ENCODE measurements around the gene FLVCR2. TPM values are rescaled to one million over a fixed set of nuclear protein-coding genes. Genes with fewer than 3 reads are reported as not detected.

FLVCR2 gene
- total RNA-seq, 4 donors from 2014 or later = 1.9 to 5.8 (median 4.1) TPM

GRCh38 chr14:75657331-75657730 is 78.9 kb downstream of the FLVCR2 start:
- TF ChIP-seq POLR2AphosphoS5 (IDR thresholded peaks at IDR 0.05) (no peak), EP300 (IDR thresholded peaks at IDR 0.05) (no peak), POLR2A (IDR thresholded peaks at IDR 0.05) (no peak), CTCF (IDR thresholded peaks at IDR 0.05) (no peak)
- no peak overlapping the region for H3K27ac ChIP-seq
- no peaks in the 10 kb centered on the region for H3K9me3 ChIP-seq
- H3K36me3 ChIP-seq = peaks cover 0 to 48% of the 10 kb centered on the region in 2 donors
- peaks cover 0 to 34% (median 8%) of the 10 kb centered on the region in 3 donors for H3K4me1 ChIP-seq
- WGBS, 2 donors (ENCODE audit: low coverage in 1 of 2) = 89% methylated on average over 2 of the region's 4 CpGs; no CpG with 5 or more reads in 1 of the 2 donors
- no peak overlapping the region for H3K4me3 ChIP-seq
- H3K27me3 ChIP-seq = no peaks in the 10 kb centered on the region
- no peak for ATAC-seq

- no peaks in the 10 kb centered on the region for H3K27me3 ChIP-seq
- peaks cover 0 to 38% (median 8%) of the 10 kb centered on the region in 3 donors for H3K4me1 ChIP-seq
- H3K36me3 ChIP-seq = peaks cover 0 to 33% of the 10 kb centered on the region in 2 donors
- TF ChIP-seq POLR2A (IDR thresholded peaks at IDR 0.05) (no peak), CTCF (IDR thresholded peaks at IDR 0.05) (no peak), EP300 (IDR thresholded peaks at IDR 0.05) (no peak), POLR2AphosphoS5 (IDR thresholded peaks at IDR 0.05) (no peak)
- no peaks in the 10 kb centered on the region for H3K9me3 ChIP-seq
- no peak overlapping the region for H3K4me3 ChIP-seq
- WGBS, 2 donors (ENCODE audit: low coverage in 1 of 2) = 89 to 100% methylated on average over 1 to 2 of the region's 2 CpGs
- no peak overlapping the region for H3K27ac ChIP-seq
- ATAC-seq = no peak
These were observed 80.5 kb downstream of the FLVCR2 start for GRCh38 chr14:75658957-75659356.

GRCh38 chr14:75660238-75660629 is 81.8 kb downstream of the FLVCR2 start:
- peaks cover 0 to 26% of the 10 kb centered on the region in 2 donors for H3K36me3 ChIP-seq
- H3K4me1 ChIP-seq = peaks cover 0 to 36% (median 8%) of the 10 kb centered on the region in 3 donors
- no peaks in the 10 kb centered on the region for H3K9me3 ChIP-seq
- peak overlapping the region; percentile 56 to 91 (median 90) for H3K27ac ChIP-seq
- TF ChIP-seq EP300 (IDR thresholded peaks at IDR 0.05) = no peak
- TF ChIP-seq CTCF (IDR thresholded peaks at IDR 0.05) = no peak
- TF ChIP-seq POLR2AphosphoS5 (IDR thresholded peaks at IDR 0.05) = no peak
- no peak for TF ChIP-seq POLR2A (IDR thresholded peaks at IDR 0.05)
- H3K4me3 ChIP-seq = peak overlapping the region; percentile 88 to 91
- ATAC-seq = no peak
- H3K27me3 ChIP-seq = no peaks in the 10 kb centered on the region
- 8 to 22% methylated on average over 4 of the region's 4 CpGs for WGBS, 2 donors (ENCODE audit: low coverage in 1 of 2)

GRCh38 chr14:75660630-75661498 is 82.4 kb downstream of the FLVCR2 start, which contains the start of the genes ERG28 and TTLL5:
TSS of gene ERG28 (minus strand) at chr14:75660876. CDS start at chr14:75657502, 3,374 bp downstream.
TSS of gene TTLL5 (plus strand) at chr14:75661246. CDS start at chr14:75663150, 1,904 bp downstream.
- Histone ChIP-seq H3K4me3 (peak within 1 kb of the TSS; percentile 88 to 91), H3K9me3 (no peaks in the 10 kb centered on the region), H3K27me3 (no peaks in the 10 kb centered on the region), H3K36me3 (peaks cover 0 to 20% of the 10 kb centered on the region in 2 donors), H3K27ac (peak within 1 kb of the TSS; percentile 56 to 91 (median 90)), H3K4me1 (peaks cover 0 to 36% (median 8%) of the 10 kb centered on the region in 3 donors)
- TF ChIP-seq CTCF (IDR thresholded peaks at IDR 0.05) (peak in 1 of 4 experiments; percentile 4), EP300 (IDR thresholded peaks at IDR 0.05) (no peak), POLR2AphosphoS5 (IDR thresholded peaks at IDR 0.05) (peak; percentile 54), POLR2A (IDR thresholded peaks at IDR 0.05) (peak; percentile 36 to 39)
- WGBS, 2 donors (ENCODE audit: low coverage in 1 of 2) = 1 to 3% methylated on average over 6 to 25 of the region's 60 CpGs
- peak; percentile 98 for ATAC-seq
